ENCODE data around the gene TOPAZ1. TPM values are rescaled to one million over a fixed set of nuclear protein-coding genes. Genes with fewer than 3 reads are reported as not detected.
A peak's percentile ranks its signal among the peaks of the same experiment; 100 is the strongest.

TOPAZ1 gene
- not detected for total RNA-seq
- polyA plus RNA-seq = not detected
- long read RNA-seq, donor 1 = 0 reads
- long read RNA-seq, donor 2 = 0 reads

GRCh38 chr3:44241706-44242105, at the start of gene TOPAZ1:
Gene TOPAZ1 (plus strand): TSS chr3:44241886. CDS start chr3:44242054, 168 bp downstream.
- no peaks in the 10 kb centered on the region for H3K36me3 ChIP-seq (ENCODE audit: insufficient read depth in 1 of 2, low read depth in 1 of 2)
- ATAC-seq (no peak), DNase-seq (no peak)
- no peaks in the 10 kb centered on the region for H3K27me3 ChIP-seq (ENCODE audit: insufficient read depth in 3 of 3, low read length in 2 of 3)
- TF ChIP-seq CTCF (IDR thresholded peaks at IDR 0.05) = no peak
- no peaks in the 10 kb centered on the region for H3K4me1 ChIP-seq
- intact Hi-C loops (cut with DNase I) = no loop called here
- 94 to 97% (median 96%) methylated on average over 35 of the region's 35 CpGs for WGBS, 3 donors
- H3K9me3 ChIP-seq = no peaks in the 10 kb centered on the region
- H3K4me3 ChIP-seq = no peak within 1 kb of the TSS
- no peak within 1 kb of the TSS for H3K27ac ChIP-seq

- intact Hi-C loops (cut with DNase I) = loop anchor here (2.0 to 5.0 kb wide), 3 partner anchors 431 to 658 kb away; no protein-coding TSS in a partner anchor
- H3K4me3 ChIP-seq = no peak overlapping the region
- TF ChIP-seq CTCF (IDR thresholded peaks at IDR 0.05) = peak; percentile 78
- H3K36me3 ChIP-seq (ENCODE audit: insufficient read depth in 1 of 2, low read depth in 1 of 2) = no peaks in the 10 kb centered on the region
- H3K9me3 ChIP-seq = no peaks in the 10 kb centered on the region
- H3K27ac ChIP-seq = no peak overlapping the region
- no peaks in the 10 kb centered on the region for H3K27me3 ChIP-seq (ENCODE audit: insufficient read depth in 3 of 3, low read length in 2 of 3)
- H3K4me1 ChIP-seq = no peaks in the 10 kb centered on the region
- DNase-seq = peak in 1 of 2 donors; percentile 40
- WGBS, 3 donors = 13 to 15% (median 15%) methylated on average over 15 of the region's 15 CpGs
- ATAC-seq = peak; percentile 64 to 89 (median 70)
Measured at GRCh38 chr3:44198284-44199269, 43.1 kb upstream of the TOPAZ1 start.

- 66 to 72% (median 66%) methylated on average over 4 of the region's 4 CpGs for WGBS, 3 donors
- intact Hi-C loops (cut with DNase I) = no loop called here
- H3K4me1 ChIP-seq = no peaks in the 10 kb centered on the region
- no peak overlapping the region for H3K4me3 ChIP-seq
- no peak for TF ChIP-seq CTCF (IDR thresholded peaks at IDR 0.05)
- no peaks in the 10 kb centered on the region for H3K36me3 ChIP-seq (ENCODE audit: insufficient read depth in 1 of 2, low read depth in 1 of 2)
- H3K27me3 ChIP-seq (ENCODE audit: insufficient read depth in 3 of 3, low read length in 2 of 3) = no peaks in the 10 kb centered on the region
- ATAC-seq (no peak), DNase-seq (no peak)
- no peaks in the 10 kb centered on the region for H3K9me3 ChIP-seq
- no peak overlapping the region for H3K27ac ChIP-seq
Measured at GRCh38 chr3:44206261-44206660, 35.4 kb upstream of the TOPAZ1 start.

GRCh38 chr3:44206862-44207652, 34.6 kb upstream of the TOPAZ1 start:
- intact Hi-C loops (cut with DNase I) = no loop called here
- no peak overlapping the region for H3K4me3 ChIP-seq
- no peak for DNase-seq
- H3K4me1 ChIP-seq = no peaks in the 10 kb centered on the region
- H3K36me3 ChIP-seq (ENCODE audit: insufficient read depth in 1 of 2, low read depth in 1 of 2) = no peaks in the 10 kb centered on the region
- whole genome bisulfite sequencing, 3 donors = 56 to 63% (median 60%) methylated on average over 11 of the region's 11 CpGs
- H3K27ac ChIP-seq = no peak overlapping the region
- no peaks in the 10 kb centered on the region for H3K9me3 ChIP-seq
- TF ChIP-seq CTCF (IDR thresholded peaks at IDR 0.05) = no peak
- no peaks in the 10 kb centered on the region for H3K27me3 ChIP-seq (ENCODE audit: insufficient read depth in 3 of 3, low read length in 2 of 3)
- ATAC-seq = no peak

All from psoas muscle (tissue), 8 donors.